GM12878 (cell line): ENCODE data around the gene AKT3. TPM values are rescaled to one million over a fixed set of nuclear protein-coding genes. Genes with fewer than 3 reads are reported as not detected.

Experiments
- ATAC-seq: fragments of 200-7000 bp; cut with Tn5 transposase; 3 replicates; pipeline ENCODE4 v1.9.1; 2020; ENCODE audit warnings: mild to moderate bottlenecking, moderate library complexity
- BruUV-seq: library from RNA; stranded (reverse); fragments of 400-500 nt; replicated peaks from 2 replicates; lab custom pipeline; 2021; lab: Mats Ljungman, UMichigan
- CTCF ChIA-PET: fragments of 300-600 bp; sonication (Branson Sonifier 250); formaldehyde crosslinking; extraction: SDS; loops from one replicate; lab custom pipeline; 2021; ENCODE audit warnings: inconsistent platforms; lab: Yijun Ruan, JAX
- POLR2A ChIA-PET: fragments of 350-600 bp; formaldehyde crosslinking; extraction: SDS; loops from one replicate; lab custom pipeline; 2021; ENCODE audit warnings: inconsistent platforms; lab: Charles Lee
- RAD21 ChIA-PET: fragments of 300-600 bp; sonication (Branson Sonifier 250); formaldehyde crosslinking; loops from one replicate; lab custom pipeline; 2023; ENCODE audit warnings: antibody characterized with exemption; ENCODE audit not compliant: unreplicated experiment; lab: Charles Lee
- SMC1A ChIA-PET: fragments of 300-600 bp; sonication (Branson Sonifier 250); formaldehyde crosslinking; loops from one replicate; lab custom pipeline; 2023; ENCODE audit not compliant: unreplicated experiment, uncharacterized antibody; lab: Charles Lee
- DNase-seq: peaks from one replicate; pipeline ENCODE4 v3.0.0-alpha.2; 2011; ENCODE audit warnings: low read depth, low spot score
- FAIRE-seq: peaks from 3 replicates; lab custom pipeline; 2011; peaks lifted over from hg19 to GRCh38; lab: Jason Lieb, UNC
- H2AFZ ChIP-seq: 2 replicates; pipeline ENCODE4 v1.6.0; 2011; ENCODE audit warnings: low read depth, low read length, control low read depth; ENCODE audit not compliant: control insufficient read depth
- H3K27ac ChIP-seq: 2 replicates; pipeline ENCODE4 v1.5.1; 2011; ENCODE audit warnings: control low read depth; ENCODE audit not compliant: control insufficient read depth, insufficient read depth
- H3K27me3 ChIP-seq, 2 experiments: replicated peaks in 1 of 2; 2 replicates each; pipeline versions ENCODE4 v1.6.0 to v1.6.1; 2011; ENCODE audit warnings: low read length in 1 of 2; ENCODE audit not compliant: control insufficient read depth in 2 of 2, insufficient read depth in 2 of 2
- H3K36me3 ChIP-seq, 2 experiments: 2 replicates each; pipeline ENCODE4 v1.5.1; 2011; ENCODE audit warnings: low read length in 1 of 2; ENCODE audit not compliant: control insufficient read depth in 2 of 2, insufficient read depth in 2 of 2
- H3K4me1 ChIP-seq: 2 replicates; pipeline ENCODE4 v1.6.1; 2011; ENCODE audit warnings: mild to moderate bottlenecking, low read length, moderate library complexity, mixed read lengths; ENCODE audit not compliant: control insufficient read depth, insufficient read depth
- H3K4me2 ChIP-seq: 2 replicates; pipeline ENCODE4 v1.6.0; 2011; ENCODE audit warnings: control low read depth; ENCODE audit not compliant: control insufficient read depth, insufficient read depth
- H3K4me3 ChIP-seq: fragments of 200-600 bp; sonication (generic); 2 replicates; pipeline ENCODE4 v1.5.1; 2016
- H3K79me2 ChIP-seq: 2 replicates; pipeline ENCODE4 v1.6.0; 2011; ENCODE audit warnings: low read length; ENCODE audit not compliant: control insufficient read depth, insufficient read depth
- H3K9ac ChIP-seq: 2 replicates; pipeline ENCODE4 v1.8.0; 2011; ENCODE audit warnings: low read length, control low read depth, mixed read lengths; ENCODE audit not compliant: control insufficient read depth, insufficient read depth
- H3K9me3 ChIP-seq: replicated peaks from 3 replicates; pipeline ENCODE4 v1.5.1; 2011; ENCODE audit warnings: mild to moderate bottlenecking, low read length; ENCODE audit not compliant: control insufficient read depth, insufficient read depth
- H4K20me1 ChIP-seq: 2 replicates; pipeline ENCODE4 v1.6.0; 2011; ENCODE audit not compliant: control insufficient read depth, insufficient read depth
- CREB1 ChIP-seq: IDR thresholded peaks from 2 replicates; pipeline ENCODE4 v1.6.1; 2012; ENCODE audit warnings: low read depth, mild to moderate bottlenecking, inconsistent platforms
- ETV6 ChIP-seq, 2 experiments: fragments of 450-650 bp in 1 of 2; IDR thresholded peaks in 1 of 2; conservative IDR thresholded peaks in 1 of 2; 2 replicates each; pipeline ENCODE4 v1.6.1; 2014; ENCODE audit warnings: antibody characterized with exemption in 1 of 2, borderline replicate concordance in 1 of 2, low read depth in 1 of 2, mild to moderate bottlenecking in 1 of 2, moderate library complexity in 1 of 2
- NFXL1 ChIP-seq: fragments of 450-650 bp; IDR thresholded peaks from 2 replicates; pipeline ENCODE4 v1.6.1; 2017; ENCODE audit warnings: antibody characterized with exemption, mild to moderate bottlenecking, borderline replicate concordance
- RAD51 ChIP-seq: fragments of 450-650 bp; IDR thresholded peaks from 2 replicates; pipeline ENCODE4 v1.6.1; 2016; ENCODE audit warnings: moderate library complexity, mild to moderate bottlenecking, inconsistent platforms
- SREBF2 ChIP-seq: IDR thresholded peaks from 2 replicates; pipeline ENCODE4 v1.6.1; 2012; ENCODE audit warnings: mild to moderate bottlenecking, low read length
- YBX1 ChIP-seq: fragments of 450-650 bp; IDR thresholded peaks from 2 replicates; pipeline ENCODE4 v1.6.1; 2016; ENCODE audit warnings: antibody characterized with exemption
- ZNF622 ChIP-seq: fragments of 450-650 bp; IDR thresholded peaks from 2 replicates; pipeline ENCODE4 v1.6.1; 2017; ENCODE audit warnings: mild to moderate bottlenecking, inconsistent platforms
- WGBS: methylation state at CpG from one replicate; pipeline ENCODE4 v1.1.6; 2016; ENCODE audit warnings: low lambda C conversion rate; ENCODE audit not compliant: insufficient replicate concordance, insufficient coverage; ENCODE audit errors: missing lambda C conversion rate; 5-methylcytosine and 5-hydroxymethylcytosine counted together
- in situ Hi-C: fragments of 300-500 bp; cut with MboI; formaldehyde crosslinking; loops from 9 replicates; pipeline ENCODE4 v1.14.3; 2018; ENCODE audit warnings: mixed read lengths
- intact Hi-C: fragments of 100-400 bp; cut with micrococcal nuclease; formaldehyde crosslinking; loops from one replicate; pipeline ENCODE4 v1.14.2; 2022; ENCODE audit not compliant: unreplicated experiment
- polyA plus RNA-seq, 11 experiments: library from polyadenylated mRNA; depleted of rRNA in 4 of 11; unstranded in 6 of 11; stranded (reverse) in 5 of 11; fragments of >200 nt; fragmentation: Nextera tagmentation in 4 of 11; fragmentation: Illumina TruSeq in 1 of 11; extraction: Ambion mirVana in 4 of 11; extraction: Trizol in 1 of 11; gene quantifications; 1 replicate in 1 of 11; 2 replicates in 10 of 11; pipeline versions ENCODE4 v1.2.1 to v1.2.3, GENCODE V29; 2011 to 2016; ENCODE audit warnings: inconsistent platforms in 2 of 11, missing spikeins in 2 of 11, low read depth in 1 of 11
- total RNA-seq, 4 experiments: library from RNA; depleted of rRNA in 3 of 4; stranded (reverse); fragments of >200 nt in 3 of 4; fragmentation: Illumina TruSeq in 1 of 4; extraction: Trizol in 1 of 4; gene quantifications; 2 replicates each; pipeline versions ENCODE4 v1.2.1 to v1.2.3, GENCODE V29; 2013 to 2021
- TF ChIP-seq, protein P1 (sequence below): fragments of 450-650 bp; IDR thresholded peaks from 2 replicates; pipeline ENCODE4 v1.6.1; 2016; ENCODE audit warnings: mild to moderate bottlenecking

AKT3 gene
- total and polyA plus RNA-seq, 10 of the 15 experiments (the other 5 are each of a cell fraction or from before 2014, with no cell fraction given), result 0.03 to 0.56 (median 0.19) TPM

DNA sequence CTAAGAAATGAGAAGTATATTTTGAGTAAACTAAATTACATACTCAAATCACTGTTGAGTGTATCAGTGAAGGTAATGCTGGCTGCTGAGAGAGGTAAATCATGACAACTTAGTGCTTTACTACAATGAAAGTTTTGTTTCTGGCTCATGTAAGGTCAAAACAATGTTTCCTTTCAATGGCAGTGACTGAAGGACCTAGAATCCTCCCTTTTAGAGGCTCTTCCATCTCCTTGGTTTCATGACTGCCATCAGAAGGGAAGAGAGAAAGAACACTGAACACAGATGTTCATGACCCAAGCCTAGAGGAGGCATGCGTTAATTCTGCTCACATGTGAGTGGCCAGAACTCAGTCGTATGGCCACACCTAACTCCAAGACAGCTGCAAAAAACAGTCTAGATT lies 130.6 kb downstream of the AKT3 start:
- Histone ChIP-seq H3K4me3 (no peak overlapping the region), H3K79me2 (no peaks in the 10 kb centered on the region), H3K9me3 (no peaks in the 10 kb centered on the region), H2AFZ (no peak overlapping the region), H3K9ac (no peak overlapping the region), H3K4me1 (peaks cover 8% of the 10 kb centered on the region; the same call in 1 of the 2 replicates), H3K36me3 (no peaks in the 10 kb centered on the region), H4K20me1 (no peaks in the 10 kb centered on the region), H3K27me3 (no peaks in the 10 kb centered on the region), H3K27ac (no peak overlapping the region), H3K4me2 (no peak overlapping the region)
- TF ChIP-seq RAD51, result no peak
- TF ChIP-seq ETV6 (conservative IDR thresholded peaks at IDR 0.05 in 1 of 2, IDR thresholded peaks at IDR 0.05 in 1 of 2; ENCODE audit: borderline replicate concordance in 1 of 2, low read depth in 1 of 2), result no peak
- TF ChIP-seq ZNF622, result no peak
- TF ChIP-seq YBX1, result no peak
- no peak for TF ChIP-seq NFXL1
- TF ChIP-seq SREBF2, result no peak
- TF ChIP-seq, protein P1, sequence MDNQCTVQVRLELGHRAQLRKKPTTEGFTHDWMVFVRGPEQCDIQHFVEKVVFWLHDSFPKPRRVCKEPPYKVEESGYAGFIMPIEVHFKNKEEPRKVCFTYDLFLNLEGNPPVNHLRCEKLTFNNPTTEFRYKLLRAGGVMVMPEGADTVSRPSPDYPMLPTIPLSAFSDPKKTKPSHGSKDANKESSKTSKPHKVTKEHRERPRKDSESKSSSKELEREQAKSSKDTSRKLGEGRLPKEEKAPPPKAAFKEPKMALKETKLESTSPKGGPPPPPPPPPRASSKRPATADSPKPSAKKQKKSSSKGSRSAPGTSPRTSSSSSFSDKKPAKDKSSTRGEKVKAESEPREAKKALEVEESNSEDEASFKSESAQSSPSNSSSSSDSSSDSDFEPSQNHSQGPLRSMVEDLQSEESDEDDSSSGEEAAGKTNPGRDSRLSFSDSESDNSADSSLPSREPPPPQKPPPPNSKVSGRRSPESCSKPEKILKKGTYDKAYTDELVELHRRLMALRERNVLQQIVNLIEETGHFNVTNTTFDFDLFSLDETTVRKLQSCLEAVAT, result no peak
- TF ChIP-seq CREB1, result no peak
- no peak for ATAC-seq
- ChIA-PET SMC1A (no interaction called here), CTCF (no interaction called here), POLR2A (no interaction called here), RAD21 (no interaction called here)
- no peak for DNase-seq
- BruUV-seq, result no TSS peak
- FAIRE-seq, result no peak
- intact Hi-C loops, result no loop called here
- in situ Hi-C loops, result no loop called here
- WGBS, result 73% methylated on average over 2 of the region's 2 CpGs
